OCI-LY1 (cell line): ENCODE data around the gene VHLL.

Source experiments
- CTCF ChIP-seq: fragments of 200-600 bp; sonication (generic), shearing (Covaris generic); IDR thresholded peaks from 2 replicates; pipeline ENCODE4 v1.5.1; 2017; ENCODE audit warnings: mild to moderate bottlenecking, antibody characterized with exemption, low read length, moderate library complexity, mixed read lengths
- EZH2 ChIP-seq: fragments of 200-600 bp; sonication (generic), shearing (Covaris generic); IDR thresholded peaks from 2 replicates; pipeline ENCODE4 v1.8.0; 2017; ENCODE audit warnings: borderline replicate concordance, mixed run types, mild to moderate bottlenecking, antibody characterized with exemption, low read length, moderate library complexity, mixed read lengths

GRCh38 chr1:156347331-156347730 is 48.2 kb upstream of the VHLL start:
- TF ChIP-seq CTCF (no peak), EZH2 (no peak)
